Esophagus squamous epithelium (tissue), 5 donors: ENCODE measurements around the gene SLFN14. TPM values are rescaled to one million over a fixed set of nuclear protein-coding genes. Genes with fewer than 3 reads are reported as not detected.
"Not testable (repeated sequence)": the region's sequence is repeated elsewhere in the genome, so short reads cannot be mapped to it uniquely, and the experiment has no call there.

Experiments used
- DNase-seq: peaks from one replicate; lab custom pipeline; 2025; lab: John Stamatoyannopoulos, UW
- H3K27ac ChIP-seq, 4 donors: fragments of 200-600 bp; sonication (generic); one replicate each; pipeline ENCODE4 v1.5.1; 2016 to 2019; ENCODE audit warnings: mild to moderate bottlenecking in 1 of 4
- H3K27me3 ChIP-seq, 4 donors: fragments of 200-600 bp; sonication (generic); 1 replicate in 3 of 4; 2 replicates in 1 of 4; pipeline versions ENCODE4 v1.5.1 to v1.6.0; 2017 to 2021; ENCODE audit warnings: antibody characterized with exemption in 1 of 4
- H3K36me3 ChIP-seq, 3 donors: fragments of 200-600 bp; sonication (generic); one replicate each; pipeline ENCODE4 v1.5.1; 2016 to 2019
- H3K4me1 ChIP-seq, 3 donors: fragments of 200-600 bp; sonication (generic); one replicate each; pipeline ENCODE4 v1.5.1; 2017 to 2019
- H3K4me3 ChIP-seq, 4 donors: fragments of 200-600 bp; sonication (generic); 1 replicate in 3 of 4; 2 replicates in 1 of 4; pipeline ENCODE4 v1.5.1; 2016 to 2019; ENCODE audit warnings: mild to moderate bottlenecking in 2 of 4, moderate library complexity in 1 of 4
- H3K9me3 ChIP-seq, 3 donors: fragments of 200-600 bp; sonication (generic); one replicate each; pipeline ENCODE4 v1.5.1; 2016 to 2019
- POLR2A ChIP-seq, 4 donors: fragments of 450-650 bp; IDR thresholded peaks; one replicate each; pipeline ENCODE4 v1.6.1; 2017; ENCODE audit warnings: antibody characterized with exemption in 4 of 4, mild to moderate bottlenecking in 4 of 4, moderate library complexity in 3 of 4
- WGBS, 2 donors: methylation state at CpG; one replicate each; pipeline ENCODE4 v1.1.5; 2018; 5-methylcytosine and 5-hydroxymethylcytosine counted together
- intact Hi-C: fragments of 100-400 bp; cut with DNase I; formaldehyde crosslinking; loops from one replicate; pipeline ENCODE4 v1.15.0; 2022
- total RNA-seq, 4 donors: library from RNA; depleted of rRNA; stranded (reverse); fragments of >200 nt; gene quantifications; one replicate each; pipeline ENCODE4 v1.1.0, GENCODE V29; 2016
- TF ChIP-seq, protein P1 (sequence below), 6 experiments: fragments of 450-650 bp in 4 of 6; fragments of 200-600 bp in 2 of 6; sonication (generic) in 2 of 6; IDR thresholded peaks; one replicate each; pipeline ENCODE4 v1.5.1; 2016 to 2019; ENCODE audit warnings: antibody characterized with exemption in 6 of 6, mild to moderate bottlenecking in 4 of 6, moderate library complexity in 4 of 6
- donor health status: DM: yes; HTN: yes; CAD: no.

The SLFN14 gene
- total RNA-seq, 4 donors from 2014 or later, result not detected

GRCh38 chr17:35531160-35531559, 29.5 kb downstream of the SLFN14 start:
- H3K27ac ChIP-seq, result no peak overlapping the region
- H3K36me3 ChIP-seq, result no peaks in the 10 kb centered on the region
- no peaks in the 10 kb centered on the region for H3K27me3 ChIP-seq
- no peak overlapping the region for H3K4me3 ChIP-seq
- 37 to 40% methylated on average over 1 of the region's 1 CpG for WGBS, 2 donors
- H3K4me1 ChIP-seq, result no peaks in the 10 kb centered on the region
- intact Hi-C loops, result loop anchor here (10.0 kb wide), 1 partner anchor 356 kb away; no protein-coding TSS in a partner anchor
- no peak for DNase-seq
- TF ChIP-seq, protein P1, sequence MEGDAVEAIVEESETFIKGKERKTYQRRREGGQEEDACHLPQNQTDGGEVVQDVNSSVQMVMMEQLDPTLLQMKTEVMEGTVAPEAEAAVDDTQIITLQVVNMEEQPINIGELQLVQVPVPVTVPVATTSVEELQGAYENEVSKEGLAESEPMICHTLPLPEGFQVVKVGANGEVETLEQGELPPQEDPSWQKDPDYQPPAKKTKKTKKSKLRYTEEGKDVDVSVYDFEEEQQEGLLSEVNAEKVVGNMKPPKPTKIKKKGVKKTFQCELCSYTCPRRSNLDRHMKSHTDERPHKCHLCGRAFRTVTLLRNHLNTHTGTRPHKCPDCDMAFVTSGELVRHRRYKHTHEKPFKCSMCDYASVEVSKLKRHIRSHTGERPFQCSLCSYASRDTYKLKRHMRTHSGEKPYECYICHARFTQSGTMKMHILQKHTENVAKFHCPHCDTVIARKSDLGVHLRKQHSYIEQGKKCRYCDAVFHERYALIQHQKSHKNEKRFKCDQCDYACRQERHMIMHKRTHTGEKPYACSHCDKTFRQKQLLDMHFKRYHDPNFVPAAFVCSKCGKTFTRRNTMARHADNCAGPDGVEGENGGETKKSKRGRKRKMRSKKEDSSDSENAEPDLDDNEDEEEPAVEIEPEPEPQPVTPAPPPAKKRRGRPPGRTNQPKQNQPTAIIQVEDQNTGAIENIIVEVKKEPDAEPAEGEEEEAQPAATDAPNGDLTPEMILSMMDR (IDR thresholded peaks at IDR 0.05), result no peak
- no peak for TF ChIP-seq POLR2A (IDR thresholded peaks at IDR 0.05)
- no peaks in the 10 kb centered on the region for H3K9me3 ChIP-seq

DNA sequence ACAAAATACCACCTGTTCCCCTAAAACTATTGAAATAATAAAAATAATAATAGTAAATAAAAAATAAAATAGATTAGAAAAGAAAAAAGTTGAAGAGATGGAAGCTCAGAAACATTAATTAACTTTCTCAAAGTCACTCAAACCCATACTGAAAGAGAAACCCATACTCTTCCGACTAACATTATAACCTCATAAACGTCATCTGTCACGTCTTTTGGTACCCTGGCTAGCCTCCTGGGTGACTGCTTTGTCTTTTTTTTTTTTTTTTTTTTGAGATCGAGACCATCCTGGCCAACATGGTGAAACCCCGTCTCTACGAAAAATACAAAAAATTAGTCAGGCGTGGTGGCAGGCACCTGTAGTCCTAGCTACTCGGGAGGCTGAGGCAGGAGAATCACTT, 30.8 kb downstream of the SLFN14 start:
- no peaks in the 10 kb centered on the region for H3K36me3 ChIP-seq
- no peaks in the 10 kb centered on the region for H3K9me3 ChIP-seq
- DNase-seq, result no peak
- no peak for TF ChIP-seq POLR2A (IDR thresholded peaks at IDR 0.05)
- TF ChIP-seq, protein P1 (IDR thresholded peaks at IDR 0.05), result no peak
- intact Hi-C loops, result loop anchor here (10.0 kb wide), 1 partner anchor 355 kb away; no protein-coding TSS in a partner anchor
- no peak overlapping the region for H3K27ac ChIP-seq
- H3K27me3 ChIP-seq, result no peaks in the 10 kb centered on the region
- no peak overlapping the region for H3K4me3 ChIP-seq
- WGBS, 2 donors, result 87 to 90% methylated on average over 6 to 8 of the region's 8 CpGs
- no peaks in the 10 kb centered on the region for H3K4me1 ChIP-seq

DNA sequence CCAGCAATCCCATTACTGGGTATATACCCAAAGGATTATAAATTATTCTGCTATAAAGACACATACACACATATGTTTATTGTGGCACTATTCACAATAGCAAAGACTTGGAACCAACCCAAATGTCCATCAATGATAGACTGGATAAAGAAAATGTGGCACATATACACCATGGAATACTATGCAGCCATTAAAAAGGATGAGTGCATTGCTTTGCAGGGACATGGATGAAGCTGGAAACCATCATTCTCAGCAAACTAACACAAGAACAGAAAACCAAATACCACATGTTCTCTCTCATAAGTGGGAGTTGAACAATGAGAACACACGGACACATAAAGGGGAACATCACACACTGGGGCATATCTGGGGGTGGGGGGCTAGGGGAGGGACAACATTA, 31.3 kb downstream of the SLFN14 start:
- H3K27me3 ChIP-seq, DNase-seq, H3K9me3 ChIP-seq, H3K4me1 ChIP-seq, H3K36me3 ChIP-seq, H3K27ac ChIP-seq, intact Hi-C loops, H3K4me3 ChIP-seq: not testable (repeated sequence)
- 80 to 86% methylated on average over 1 of the region's 1 CpG for WGBS, 2 donors

GRCh38 chr17:35523296-35523695, 37.3 kb downstream of the SLFN14 start:
- WGBS, 2 donors, result 81 to 86% methylated on average over 4 of the region's 4 CpGs
- H3K4me3 ChIP-seq, result no peak overlapping the region

DNA sequence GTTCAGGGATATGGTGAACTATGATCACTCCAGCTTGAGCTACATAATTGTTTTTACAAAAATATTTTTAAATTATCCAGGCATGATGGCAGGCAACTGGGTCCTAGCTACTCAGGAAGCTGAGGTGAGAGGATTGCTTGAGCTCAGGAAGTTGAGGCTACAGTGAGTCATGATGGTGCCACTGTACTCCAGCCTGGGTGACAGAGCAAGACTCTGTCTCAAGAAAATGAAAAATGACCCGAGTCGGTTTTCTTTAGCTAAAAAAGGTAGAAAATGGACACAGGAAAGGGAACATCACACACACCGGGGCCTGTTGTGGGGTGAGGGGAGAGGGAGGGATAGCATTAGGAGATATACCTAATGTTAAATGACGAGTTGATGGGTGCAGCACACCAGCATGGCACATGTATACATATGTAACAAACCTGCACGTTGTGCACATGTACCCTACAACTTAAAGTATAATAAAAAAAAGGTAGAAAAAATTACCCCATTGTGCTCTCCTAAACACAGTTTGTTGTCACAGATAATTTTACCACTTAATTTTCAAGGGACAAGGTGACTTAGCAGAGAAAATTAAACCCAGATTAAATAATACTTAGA, 38.9 kb downstream of the SLFN14 start:
- Histone ChIP-seq H3K27ac (peak overlapping the region in 2 of 4 donors; percentile 1 to 32), H3K27me3 (peaks cover 0 to 28% (median 0%) of the 10 kb centered on the region in 4 donors), H3K4me1 (peaks cover 0 to 13% (median 0%) of the 10 kb centered on the region in 3 donors)
- intact Hi-C loops, H3K36me3 ChIP-seq, DNase-seq, H3K9me3 ChIP-seq, H3K4me3 ChIP-seq: not testable (repeated sequence)
- 53 to 54% methylated on average over 5 of the region's 5 CpGs for WGBS, 2 donors

More at GRCh38 chr17:35523296-35523695, 37.3 kb downstream of the SLFN14 start:
- TF ChIP-seq, protein P1 (IDR thresholded peaks at IDR 0.05), result no peak
- TF ChIP-seq POLR2A (IDR thresholded peaks at IDR 0.05), result no peak
- no peaks in the 10 kb centered on the region for H3K9me3 ChIP-seq
- H3K4me1 ChIP-seq, result peaks cover 0 to 13% (median 0%) of the 10 kb centered on the region in 3 donors
- DNase-seq, result no peak
- H3K27ac ChIP-seq, result no peak overlapping the region
- peaks cover 0 to 18% (median 0%) of the 10 kb centered on the region in 4 donors for H3K27me3 ChIP-seq
- H3K36me3 ChIP-seq, result no peaks in the 10 kb centered on the region
- intact Hi-C loops, result no loop called here

- TF ChIP-seq POLR2A (IDR thresholded peaks at IDR 0.05), result no peak
- TF ChIP-seq, protein P1 (IDR thresholded peaks at IDR 0.05), result no peak
- whole genome bisulfite sequencing, 2 donors, result 76 to 77% methylated on average over 1 of the region's 1 CpG
- Histone ChIP-seq H3K27ac (peak overlapping the region in 2 of 4 donors; percentile 1 to 32), H3K4me3 (no peak overlapping the region), H3K9me3 (no peaks in the 10 kb centered on the region), H3K4me1 (peaks cover 0 to 13% (median 0%) of the 10 kb centered on the region in 3 donors), H3K27me3 (peaks cover 0 to 34% (median 0%) of the 10 kb centered on the region in 4 donors), H3K36me3 (no peaks in the 10 kb centered on the region)
- intact Hi-C loops, result no loop called here
- no peak for DNase-seq
Observed at GRCh38 chr17:35521150-35521549, 39.5 kb downstream of the SLFN14 start.
